Limb (tissue), 2 donors: ENCODE data around the gene FRMD4A.
"Not testable (repeated sequence)": the region's sequence is repeated elsewhere in the genome, so short reads cannot be mapped to it uniquely, and the experiment has no call there.

Source experiments
- DNase-seq, 2 donors: peaks; one replicate each; pipeline ENCODE4 v3.0.0-alpha.2; 2016; ENCODE audit errors: extremely low spot score in 2 of 2

The FRMD4A gene

GRCh38 chr10:14111208-14111607 lies 219.5 kb downstream of the FRMD4A start:
- DNase-seq = peak in 1 of 2 donors; percentile 2

- no peak for DNase-seq
Measured at GRCh38 chr10:14106828-14107227, 223.9 kb downstream of the FRMD4A start.

GRCh38 chr10:14102056-14102455 lies 228.7 kb downstream of the FRMD4A start:
- no peak for DNase-seq

DNA sequence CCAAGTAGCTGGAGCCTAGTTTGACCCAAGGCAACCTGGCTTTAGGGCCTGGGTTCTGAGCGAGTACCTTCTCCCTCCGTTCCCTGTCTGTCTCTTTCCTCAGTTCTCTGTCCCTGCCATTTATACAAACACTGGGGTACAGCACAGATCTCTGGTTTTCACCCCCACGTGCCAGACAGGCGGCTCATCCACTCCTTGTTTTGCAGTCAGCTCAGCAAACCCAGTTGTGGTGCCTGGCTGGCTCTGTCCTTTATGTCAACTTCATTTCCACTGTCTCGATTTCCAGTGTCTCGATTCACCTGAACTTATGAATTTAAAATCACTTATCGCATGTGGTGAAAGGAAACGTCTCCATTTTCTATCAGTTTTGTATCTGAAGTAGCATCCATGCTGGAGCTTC lies 230.8 kb downstream of the FRMD4A start:
- DNase-seq = no peak

- peak; percentile 60 to 66 for DNase-seq
Measured at GRCh38 chr10:14093730-14094484, 236.8 kb downstream of the FRMD4A start.

- DNase-seq = no peak
Measured at GRCh38 chr10:14092799-14093198, 237.9 kb downstream of the FRMD4A start.

GRCh38 chr10:14089556-14090292 lies 241.0 kb downstream of the FRMD4A start:
- DNase-seq = no peak

DNA sequence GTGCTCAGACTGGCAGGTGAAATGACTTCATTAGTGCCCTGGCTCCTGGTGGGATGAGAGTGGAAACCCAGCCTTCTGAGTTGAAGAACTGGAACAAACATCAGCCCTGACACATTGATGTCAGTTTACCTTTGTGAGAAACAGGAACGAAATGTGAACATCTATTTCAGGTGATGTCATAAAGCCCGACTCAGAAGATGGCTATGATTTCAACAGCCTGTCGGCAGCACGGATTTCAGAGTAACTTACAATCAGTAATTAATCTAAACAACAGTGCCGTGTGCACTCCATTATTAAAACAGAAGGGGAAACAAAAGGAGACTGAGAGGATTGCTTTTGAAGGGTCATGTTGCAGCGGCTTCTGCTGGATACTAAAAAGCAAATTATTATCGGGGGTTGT lies 243.2 kb downstream of the FRMD4A start:
- DNase-seq = no peak

DNA sequence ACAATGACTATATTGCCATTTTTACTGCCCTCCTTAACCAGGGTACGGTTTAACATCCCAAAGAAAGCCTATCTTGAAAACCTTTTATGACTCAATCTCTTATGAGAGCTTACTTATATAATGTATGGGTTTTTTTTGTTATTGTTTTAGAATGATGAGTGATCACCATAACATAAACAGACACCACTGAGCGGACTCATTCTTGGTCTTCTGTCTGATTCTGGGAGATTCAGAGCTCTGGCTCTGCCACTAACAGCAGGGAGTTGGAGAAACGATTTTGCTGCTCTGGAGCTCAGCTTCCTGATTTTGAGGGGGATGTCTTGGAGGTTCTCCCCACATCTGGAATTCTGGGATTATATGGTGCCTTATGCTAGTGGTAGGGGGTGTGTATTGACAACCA lies 244.1 kb downstream of the FRMD4A start:
- DNase-seq = no peak

DNA sequence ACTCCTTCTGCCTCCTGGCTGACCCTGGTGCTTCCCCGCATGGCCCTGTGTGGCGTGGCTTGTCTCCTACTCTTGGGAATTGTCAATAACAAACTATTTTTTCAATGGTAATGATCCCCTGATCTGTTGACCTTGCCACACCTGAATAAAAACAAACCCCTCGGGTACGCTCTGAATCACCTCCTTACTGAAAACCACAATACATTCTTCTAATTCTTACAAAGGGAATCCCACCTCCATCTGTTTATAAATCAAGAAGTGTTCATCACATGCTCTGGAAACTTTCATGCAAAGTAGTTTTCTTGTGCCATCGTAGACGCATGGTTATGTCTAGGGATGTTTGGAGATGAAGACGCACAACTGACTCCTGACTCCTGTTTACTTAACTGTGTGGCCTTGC lies 245.8 kb downstream of the FRMD4A start:
- no peak for DNase-seq

- no peak for DNase-seq
Measured at GRCh38 chr10:14080795-14081194, 249.9 kb downstream of the FRMD4A start.

- DNase-seq = no peak
Measured at GRCh38 chr10:14077430-14077829, 253.3 kb downstream of the FRMD4A start.

DNA sequence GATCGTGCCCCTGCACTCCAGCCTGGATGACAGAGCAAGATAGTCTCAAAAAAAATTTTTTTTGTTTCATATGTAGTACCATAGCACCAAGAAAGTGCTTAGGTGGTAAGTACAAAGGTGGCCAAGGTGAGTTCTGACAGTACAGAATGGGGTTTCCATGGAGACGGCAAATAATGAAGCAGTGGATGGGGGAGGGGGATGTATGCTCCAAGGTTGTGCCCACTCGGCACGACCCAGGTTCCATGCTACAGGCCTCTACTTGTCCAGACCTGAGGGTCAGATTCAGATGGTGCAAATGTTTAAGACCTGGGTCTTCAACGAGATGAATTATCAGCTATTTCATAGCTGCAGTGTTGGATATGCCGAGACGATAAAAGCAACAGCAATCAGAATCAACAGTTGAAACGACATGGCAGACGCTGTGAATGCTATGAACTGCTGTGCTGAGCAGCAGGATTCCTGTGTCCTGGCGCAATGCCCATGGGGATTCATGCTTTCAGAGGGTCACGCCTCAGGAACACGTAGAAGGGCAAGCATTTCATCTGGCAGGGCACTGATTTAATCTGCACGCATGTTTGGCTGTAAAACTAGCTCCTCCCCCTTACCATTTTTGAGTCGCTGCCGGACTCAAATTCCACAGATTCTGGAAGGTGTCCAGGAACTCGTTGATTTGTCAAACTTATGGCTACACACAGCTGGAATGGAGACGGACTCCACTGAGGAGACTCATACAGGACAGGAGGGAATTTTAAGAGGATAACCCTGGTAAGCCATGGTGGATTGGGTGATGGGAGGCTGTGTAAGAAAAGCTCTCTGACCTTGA lies 256.5 kb downstream of the FRMD4A start:
- peak; percentile 77 to 91 for DNase-seq

GRCh38 chr10:14072541-14072940 lies 258.2 kb downstream of the FRMD4A start:
- no peak for DNase-seq

GRCh38 chr10:14071956-14072355 lies 258.8 kb downstream of the FRMD4A start:
- DNase-seq = no peak

DNA sequence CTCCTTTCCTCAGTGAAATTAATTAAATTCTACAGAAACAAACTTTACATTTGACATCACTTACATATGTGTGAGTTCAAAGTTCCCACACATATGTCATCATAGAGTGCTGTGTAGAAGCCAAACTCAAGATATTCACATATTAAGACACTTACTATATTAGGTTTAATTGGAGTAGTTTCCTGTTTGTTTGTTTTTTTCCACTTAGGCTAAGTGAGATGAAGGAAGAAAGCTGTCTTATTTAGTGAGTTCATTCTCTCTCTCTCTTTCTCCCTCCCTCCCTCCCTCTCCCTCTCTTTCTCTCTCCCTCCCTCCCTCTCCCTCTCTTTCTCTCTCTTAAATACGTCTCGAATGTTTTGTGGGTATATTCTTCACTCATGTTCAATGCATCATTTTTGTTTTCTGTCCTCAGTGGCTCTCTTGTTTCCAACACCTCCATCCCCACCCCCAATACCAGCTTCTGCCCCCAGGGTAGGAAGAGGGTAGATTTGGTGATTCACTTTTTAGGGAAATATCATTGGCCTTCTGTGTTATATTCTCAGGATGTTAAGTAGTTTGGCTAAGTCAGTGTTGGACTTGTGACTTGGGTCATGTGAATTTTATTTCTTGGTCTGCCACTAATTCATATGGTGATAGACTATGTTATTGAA lies 262.0 kb downstream of the FRMD4A start:
- DNase-seq = no peak

- not testable (repeated sequence) for DNase-seq
Measured at GRCh38 chr10:14067638-14068037, 263.1 kb downstream of the FRMD4A start.

- DNase-seq = no peak
Measured at GRCh38 chr10:14066106-14066505, 264.6 kb downstream of the FRMD4A start.

- DNase-seq = peak in 1 of 2 donors; percentile 30
Measured at GRCh38 chr10:14063531-14064285, 267.0 kb downstream of the FRMD4A start.

- no peak for DNase-seq
Measured at GRCh38 chr10:14062528-14063260, 268.0 kb downstream of the FRMD4A start.
